Gastroesophageal sphincter (tissue), 4 donors: Measurements from ENCODE around the gene ELOVL6. TPM values are rescaled to one million over a fixed set of nuclear protein-coding genes. Genes with fewer than 3 reads are reported as not detected.

Experiments
- ATAC-seq: fragments of 150-250 bp; one replicate; pipeline ENCODE4 v1.9.1; 2016; ENCODE audit warnings: mild to moderate bottlenecking, moderate library complexity
- H3K27ac ChIP-seq, 4 donors: fragments of 200-600 bp; sonication (generic) in 3 of 4; 1 replicate in 3 of 4; 2 replicates in 1 of 4; pipeline ENCODE4 v1.5.1; 2016 to 2019
- H3K27me3 ChIP-seq: fragments of 200-600 bp; sonication (generic); one replicate; pipeline ENCODE4 v1.5.1; 2019
- H3K36me3 ChIP-seq, 2 donors: fragments of 200-600 bp; sonication (generic); one replicate each; pipeline ENCODE4 v1.5.1; 2019; ENCODE audit warnings: control low read depth in 1 of 2
- H3K4me1 ChIP-seq, 3 donors: fragments of 200-600 bp; sonication (generic); 1 replicate in 2 of 3; 2 replicates in 1 of 3; pipeline ENCODE4 v1.5.1; 2016 to 2019; ENCODE audit warnings: control low read depth in 2 of 3
- H3K4me3 ChIP-seq, 2 donors: fragments of 200-600 bp; sonication (generic); one replicate each; pipeline ENCODE4 v1.5.1; 2019; ENCODE audit warnings: mild to moderate bottlenecking in 1 of 2, moderate library complexity in 1 of 2
- H3K9me3 ChIP-seq, 3 donors: fragments of 200-600 bp; sonication (generic); one replicate each; pipeline ENCODE4 v1.5.1; 2017 to 2019; ENCODE audit warnings: control low read depth in 2 of 3
- EP300 ChIP-seq: sonication (generic); formaldehyde crosslinking; IDR thresholded peaks from one replicate; pipeline ENCODE4 v1.6.1; 2017; ENCODE audit warnings: antibody characterized with exemption, mild to moderate bottlenecking
- POLR2A ChIP-seq, 2 donors: fragments of 450-650 bp; IDR thresholded peaks; one replicate each; pipeline ENCODE4 v1.6.1; 2017; ENCODE audit warnings: antibody characterized with exemption in 2 of 2, mild to moderate bottlenecking in 2 of 2, moderate library complexity in 1 of 2
- POLR2AphosphoS5 ChIP-seq: sonication (generic); formaldehyde crosslinking; IDR thresholded peaks from one replicate; pipeline ENCODE4 v1.6.1; 2017; ENCODE audit warnings: antibody characterized with exemption
- WGBS, 2 donors: methylation state at CpG; one replicate each; pipeline ENCODE4 v1.1.5; 2018; ENCODE audit warnings: low coverage in 1 of 2; 5-methylcytosine and 5-hydroxymethylcytosine counted together
- total RNA-seq, 4 donors: library from RNA; depleted of rRNA; stranded (reverse); fragments of >200 nt; gene quantifications; one replicate each; pipeline ENCODE4 v1.1.0, GENCODE V29; 2016
- TF ChIP-seq, protein P1 (sequence below), 4 experiments: fragments of 200-600 bp in 2 of 4; fragments of 450-650 bp in 2 of 4; sonication (generic) in 1 of 4; IDR thresholded peaks; one replicate each; pipeline ENCODE4 v1.5.1; 2017 to 2019; ENCODE audit warnings: antibody characterized with exemption in 4 of 4, mild to moderate bottlenecking in 2 of 4, moderate library complexity in 2 of 4

Gene ELOVL6
- total RNA-seq, 4 donors from 2014 or later = 2.7 to 6.0 (median 3.5) TPM

DNA sequence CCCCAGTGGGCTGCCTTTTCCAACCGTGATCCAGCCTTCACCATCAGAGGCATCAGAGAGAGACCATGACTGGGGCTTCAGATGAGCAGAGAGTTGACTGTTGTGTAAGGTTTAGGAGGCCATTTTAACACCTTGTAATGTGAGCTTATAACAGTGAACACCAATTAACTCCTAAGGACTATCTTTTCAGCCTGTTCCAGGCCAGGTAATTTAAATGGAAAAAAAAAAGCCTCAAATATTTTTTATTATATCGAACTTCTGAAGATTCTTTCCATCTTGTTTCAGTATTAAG lies 13.3 kb upstream of the ELOVL6 start:
- ATAC-seq = no peak
- TF ChIP-seq POLR2AphosphoS5 (no peak), POLR2A (IDR thresholded peaks at IDR 0.05) (no peak), EP300 (no peak)
- TF ChIP-seq, protein P1, sequence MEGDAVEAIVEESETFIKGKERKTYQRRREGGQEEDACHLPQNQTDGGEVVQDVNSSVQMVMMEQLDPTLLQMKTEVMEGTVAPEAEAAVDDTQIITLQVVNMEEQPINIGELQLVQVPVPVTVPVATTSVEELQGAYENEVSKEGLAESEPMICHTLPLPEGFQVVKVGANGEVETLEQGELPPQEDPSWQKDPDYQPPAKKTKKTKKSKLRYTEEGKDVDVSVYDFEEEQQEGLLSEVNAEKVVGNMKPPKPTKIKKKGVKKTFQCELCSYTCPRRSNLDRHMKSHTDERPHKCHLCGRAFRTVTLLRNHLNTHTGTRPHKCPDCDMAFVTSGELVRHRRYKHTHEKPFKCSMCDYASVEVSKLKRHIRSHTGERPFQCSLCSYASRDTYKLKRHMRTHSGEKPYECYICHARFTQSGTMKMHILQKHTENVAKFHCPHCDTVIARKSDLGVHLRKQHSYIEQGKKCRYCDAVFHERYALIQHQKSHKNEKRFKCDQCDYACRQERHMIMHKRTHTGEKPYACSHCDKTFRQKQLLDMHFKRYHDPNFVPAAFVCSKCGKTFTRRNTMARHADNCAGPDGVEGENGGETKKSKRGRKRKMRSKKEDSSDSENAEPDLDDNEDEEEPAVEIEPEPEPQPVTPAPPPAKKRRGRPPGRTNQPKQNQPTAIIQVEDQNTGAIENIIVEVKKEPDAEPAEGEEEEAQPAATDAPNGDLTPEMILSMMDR (IDR thresholded peaks at IDR 0.05) = no peak
- no peaks in the 10 kb centered on the region for H3K27me3 ChIP-seq
- no peak overlapping the region for H3K4me3 ChIP-seq
- WGBS, 2 donors = 68 to 100% methylated on average over 2 of the region's 2 CpGs
- H3K9me3 ChIP-seq = no peaks in the 10 kb centered on the region
- no peaks in the 10 kb centered on the region for H3K36me3 ChIP-seq
- no peaks in the 10 kb centered on the region for H3K4me1 ChIP-seq
- no peak overlapping the region for H3K27ac ChIP-seq

DNA sequence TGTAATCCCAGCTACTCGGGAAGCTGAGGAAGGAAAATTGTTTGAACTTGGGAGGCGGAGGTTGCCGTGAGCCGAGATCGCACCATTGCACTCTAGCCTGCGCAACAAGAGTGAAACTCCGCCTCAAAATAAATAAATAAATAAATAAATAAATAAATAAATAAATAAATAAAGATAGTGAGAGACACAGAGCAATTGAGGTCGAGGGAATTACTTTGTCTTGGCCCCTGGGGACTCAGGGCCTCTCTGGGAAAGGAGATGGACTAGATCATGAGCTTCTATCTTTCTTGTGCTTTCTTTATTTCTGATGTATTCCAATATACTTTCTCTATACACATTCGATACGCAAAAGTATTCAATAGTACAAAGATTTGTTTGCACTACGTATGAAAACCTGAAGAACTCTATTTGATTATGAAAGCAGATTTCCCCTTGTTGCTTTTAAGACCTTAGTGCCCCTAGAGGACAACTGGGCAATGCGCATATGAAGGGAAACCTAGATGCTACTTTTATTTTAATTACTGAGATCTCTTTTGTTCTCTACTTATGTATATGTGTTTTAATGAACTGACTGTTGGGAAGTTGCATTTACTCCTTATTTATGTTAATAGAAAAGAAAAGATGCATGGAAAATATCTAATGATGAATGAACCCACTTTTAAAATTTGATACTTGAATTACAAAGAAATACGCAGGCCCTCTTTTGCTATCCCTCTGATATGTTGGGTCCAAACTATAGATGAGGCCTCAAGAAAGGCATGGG lies 12.8 kb upstream of the ELOVL6 start:
- no peaks in the 10 kb centered on the region for H3K4me1 ChIP-seq
- ATAC-seq = no peak
- no peaks in the 10 kb centered on the region for H3K36me3 ChIP-seq
- H3K4me3 ChIP-seq = no peak overlapping the region
- H3K9me3 ChIP-seq = no peaks in the 10 kb centered on the region
- WGBS, 2 donors = 53 to 74% methylated on average over 7 to 13 of the region's 13 CpGs
- no peaks in the 10 kb centered on the region for H3K27me3 ChIP-seq
- no peak overlapping the region for H3K27ac ChIP-seq
- TF ChIP-seq, protein P1 (IDR thresholded peaks at IDR 0.05) = peak; percentile 58 to 76 (median 65)
- TF ChIP-seq POLR2AphosphoS5 = no peak

DNA sequence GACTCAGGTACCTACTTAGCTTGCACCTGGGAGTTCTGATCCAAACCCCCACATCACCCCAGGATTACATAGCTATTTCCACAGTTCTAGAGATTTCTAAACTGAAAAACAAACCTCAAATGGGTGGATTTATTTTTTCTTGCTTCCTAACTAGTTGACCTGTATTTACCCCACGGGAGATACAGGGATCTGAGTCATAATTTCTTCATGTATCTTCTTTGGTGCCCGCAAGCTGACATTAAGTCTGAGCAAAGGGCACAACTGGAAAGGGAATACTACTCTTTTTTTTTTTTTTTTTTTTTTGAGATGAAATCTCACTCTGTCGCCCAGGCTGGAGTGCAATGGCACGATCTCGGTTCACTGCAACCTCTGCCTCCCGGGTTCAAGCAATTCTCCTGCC lies 10.0 kb upstream of the ELOVL6 start:
- ATAC-seq = no peak
- no peak overlapping the region for H3K4me3 ChIP-seq
- no peak overlapping the region for H3K27ac ChIP-seq
- H3K9me3 ChIP-seq = no peaks in the 10 kb centered on the region
- no peaks in the 10 kb centered on the region for H3K27me3 ChIP-seq
- no peak for TF ChIP-seq POLR2AphosphoS5
- TF ChIP-seq, protein P1 (IDR thresholded peaks at IDR 0.05) = no peak
- no peak for TF ChIP-seq POLR2A (IDR thresholded peaks at IDR 0.05)
- TF ChIP-seq EP300 = no peak
- 90 to 100% methylated on average over 1 to 5 of the region's 6 CpGs for WGBS, 2 donors
- no peaks in the 10 kb centered on the region for H3K36me3 ChIP-seq
- H3K4me1 ChIP-seq = no peaks in the 10 kb centered on the region

DNA sequence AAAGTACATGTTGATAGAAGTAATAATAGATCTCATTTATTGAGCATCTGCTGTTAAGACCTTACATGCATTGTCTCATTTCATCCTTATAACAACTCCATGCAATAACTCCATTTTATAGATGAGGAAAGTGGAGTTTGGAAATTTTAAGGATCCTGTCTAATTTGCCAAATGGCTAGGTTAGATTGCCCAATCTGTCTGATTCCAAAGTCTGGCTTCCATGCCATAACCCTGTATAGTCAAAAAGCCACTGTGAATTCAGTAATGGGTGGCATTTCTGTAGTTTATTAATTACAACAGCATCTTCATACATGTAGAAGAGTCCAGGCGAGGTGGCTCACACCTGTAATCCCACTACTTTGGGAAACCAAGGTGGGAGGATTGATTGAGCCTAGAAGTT lies 8.8 kb upstream of the ELOVL6 start:
- H3K4me3 ChIP-seq = no peak overlapping the region
- WGBS, 2 donors = 50 to 88% methylated on average over 1 of the region's 1 CpG
- no peak overlapping the region for H3K27ac ChIP-seq
- H3K4me1 ChIP-seq = no peaks in the 10 kb centered on the region
- no peaks in the 10 kb centered on the region for H3K9me3 ChIP-seq
- TF ChIP-seq, protein P1 (IDR thresholded peaks at IDR 0.05) = no peak
- TF ChIP-seq EP300 = no peak
- TF ChIP-seq POLR2AphosphoS5 = no peak
- no peak for TF ChIP-seq POLR2A (IDR thresholded peaks at IDR 0.05)
- H3K27me3 ChIP-seq = no peaks in the 10 kb centered on the region
- ATAC-seq = no peak
- H3K36me3 ChIP-seq = no peaks in the 10 kb centered on the region

DNA sequence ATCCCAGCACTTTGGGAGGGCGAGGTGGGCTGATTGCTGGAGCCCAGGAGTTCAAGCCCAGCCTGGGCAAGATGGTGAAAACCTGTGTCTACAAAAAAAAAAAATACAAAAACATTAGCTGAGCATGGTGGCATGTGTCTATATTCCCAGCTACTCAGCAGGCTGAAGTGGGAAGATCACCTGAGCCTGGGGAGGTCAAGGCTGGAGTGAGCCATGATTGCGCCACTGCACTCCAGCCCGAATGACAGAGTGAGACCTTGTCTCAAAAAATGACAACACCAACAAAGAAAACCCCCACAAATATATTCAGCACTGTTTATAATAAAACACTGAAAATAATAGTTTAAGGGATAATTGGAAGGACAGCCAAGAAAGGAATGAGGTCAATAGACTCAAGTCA lies 3.6 kb upstream of the ELOVL6 start:
- Histone ChIP-seq H3K4me3 (no peak overlapping the region), H3K9me3 (no peaks in the 10 kb centered on the region), H3K4me1 (peaks cover 0 to 9% (median 4%) of the 10 kb centered on the region in 3 donors), H3K27ac (no peak overlapping the region), H3K36me3 (no peaks in the 10 kb centered on the region), H3K27me3 (no peaks in the 10 kb centered on the region)
- WGBS, 2 donors = 93% methylated on average over 3 of the region's 3 CpGs
- no peak for ATAC-seq
- TF ChIP-seq, protein P1 (IDR thresholded peaks at IDR 0.05) = no peak
- TF ChIP-seq POLR2A (IDR thresholded peaks at IDR 0.05) (no peak), POLR2AphosphoS5 (no peak), EP300 (no peak)
